H1 (cell line): ENCODE measurements around the gene RAB3IL1. TPM values are rescaled to one million over a fixed set of nuclear protein-coding genes. Genes with fewer than 3 reads are reported as not detected.

Experiments
- CBX5 ChIP-seq: fragments of 300-800, 300-1000 bp; sonication (generic); IDR thresholded peaks from 2 replicates; pipeline ENCODE4 v1.7.1; 2016; ENCODE audit warnings: antibody characterized with exemption, low read length, low read depth
- RBBP5 ChIP-seq: IDR thresholded peaks from 2 replicates; pipeline ENCODE4 v1.7.1; 2012; ENCODE audit warnings: low read depth, mild to moderate bottlenecking, inconsistent platforms, low read length, moderate library complexity, borderline replicate concordance
- SAP30 ChIP-seq: fragments of 300-600 bp; sonication (generic); IDR thresholded peaks from 2 replicates; pipeline ENCODE4 v1.7.1; 2012; ENCODE audit warnings: low read length, moderate library complexity, mild to moderate bottlenecking, inconsistent platforms; ENCODE audit not compliant: insufficient read depth, insufficient replicate concordance
- polyA plus RNA-seq, 7 experiments: library from polyadenylated mRNA; depleted of rRNA in 3 of 7; stranded (reverse) in 5 of 7; unstranded in 2 of 7; fragments of >200 nt in 5 of 7; fragments of 200-250 nt in 2 of 7; gene quantifications; 1 replicate in 5 of 7; 2 replicates in 1 of 7; 4 replicates in 1 of 7; pipeline versions ENCODE4 v1.2.1 to v1.2.3, GENCODE V29; 2011 to 2013; ENCODE audit warnings: missing spikeins in 2 of 7, mixed read lengths in 2 of 7
- total RNA-seq: library from RNA; stranded (reverse); fragmentation: NEBNext Ultra II Directional; extraction: Animal tissue kit (Norgen Biotek cat#: 25700); gene quantifications from 2 replicates; pipeline ENCODE4 v1.2.1, GENCODE V29; 2021

Gene RAB3IL1
- total and polyA plus RNA-seq, 2 of the 8 experiments (the other 6 are each of a cell fraction or from before 2014, with no cell fraction given): 6.8 to 7.9 TPM

DNA sequence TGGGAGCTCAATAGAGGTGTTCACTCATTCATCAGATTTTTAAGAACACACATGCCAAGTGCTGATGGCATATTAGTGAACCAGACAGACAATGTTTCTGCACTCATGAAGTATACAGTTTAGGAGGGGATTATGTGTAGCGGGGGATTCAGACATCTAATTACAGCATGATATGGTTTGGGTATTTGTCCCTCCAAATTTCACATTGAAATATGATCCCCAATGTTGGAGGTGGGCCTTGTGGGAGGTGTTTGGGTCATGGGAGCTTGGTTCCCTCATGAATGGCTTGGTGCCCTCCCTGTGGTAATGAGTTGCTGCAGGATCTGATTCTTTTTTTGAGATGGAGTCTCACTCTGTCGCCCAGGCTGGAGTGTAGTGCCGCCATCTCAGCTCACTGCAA is 8.9 kb upstream of the RAB3IL1 start (continued):
- TF ChIP-seq RBBP5: no peak
- no peak for TF ChIP-seq CBX5
- TF ChIP-seq SAP30: no peak
